ENCODE data around the gene OR2T27.
"Not testable (repeated sequence)": the region's sequence is repeated elsewhere in the genome, so short reads cannot be mapped to it uniquely, and the experiment has no call there.

The OR2T27 gene

DNA sequence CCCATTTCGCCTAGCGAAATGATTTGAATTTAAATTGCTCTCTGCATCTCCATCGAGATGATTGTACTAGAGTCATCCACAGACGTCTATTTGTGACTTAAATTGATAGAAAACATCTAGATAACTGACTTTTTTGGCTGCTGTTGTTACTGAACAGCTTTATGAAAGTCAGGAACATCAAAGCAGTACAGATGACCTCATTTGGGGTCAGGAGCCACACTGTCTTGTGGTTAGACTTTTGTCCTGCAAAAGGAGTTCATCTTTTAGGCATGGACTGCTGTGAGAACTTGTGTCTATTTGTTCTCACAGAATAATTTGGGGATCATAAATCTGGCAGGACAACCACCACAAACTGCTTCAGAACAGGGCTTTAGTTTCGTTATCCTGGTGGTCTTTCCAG lies 15.7 kb downstream of the OR2T27 start:
- DNase-seq, result not testable (repeated sequence)

DNA sequence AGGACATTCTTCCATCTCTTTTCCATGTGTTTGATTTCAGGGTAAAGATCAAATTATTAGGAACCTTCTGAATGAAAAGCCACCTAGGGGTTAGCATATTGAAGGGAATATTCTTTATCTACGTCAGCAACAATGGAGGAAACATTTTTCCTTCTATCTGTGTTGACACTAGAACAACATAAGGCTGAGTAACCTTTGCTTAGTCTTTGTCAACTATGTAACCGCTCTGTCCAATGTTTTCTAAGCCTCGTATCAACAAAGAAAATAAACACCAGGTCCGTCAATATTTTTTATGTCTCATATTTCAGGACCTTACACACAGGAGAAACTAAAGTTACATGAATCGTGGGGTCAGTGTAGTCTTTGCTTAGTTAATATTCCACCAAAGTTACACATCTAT lies 18.7 kb downstream of the OR2T27 start:
- DNase-seq, result not testable (repeated sequence)

DNA sequence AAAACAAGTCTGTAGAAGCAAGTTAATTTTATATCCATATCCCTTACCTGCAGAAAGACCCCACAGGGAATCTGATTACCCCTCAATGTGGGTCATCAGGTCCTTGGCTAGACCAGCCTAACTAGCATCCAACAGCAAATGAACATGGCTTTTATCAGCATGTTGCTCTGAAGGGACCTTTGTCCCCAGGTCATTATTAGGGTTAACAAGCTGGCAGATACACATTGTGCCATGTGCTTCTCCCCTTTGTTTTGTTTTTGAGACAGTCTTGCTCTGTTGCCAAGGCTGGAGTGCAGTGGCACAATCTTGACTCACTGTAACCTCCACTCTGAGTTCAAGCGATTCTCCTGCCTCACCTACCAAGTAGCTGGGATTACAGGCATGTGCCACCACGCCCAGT lies 20.3 kb downstream of the OR2T27 start, which contains the start of gene OR2T11:
TSS of gene OR2T11 (minus strand) at position 101 of the 400 bp plus-strand sequence. CDS start 7,963 bp downstream, outside the sequence.
- DNase-seq, result not testable (repeated sequence)

GRCh38 chr1:248631354-248632008 lies 23.8 kb downstream of the OR2T27 start:
- DNase-seq, result no peak

- no peak for DNase-seq
Measured at GRCh38 chr1:248630551-248630950, 24.8 kb downstream of the OR2T27 start.

GRCh38 chr1:248627971-248628844 lies 27.1 kb downstream of the OR2T27 start:
- DNase-seq, result no peak

GRCh38 chr1:248625971-248626370 lies 29.4 kb downstream of the OR2T27 start:
- no peak for DNase-seq

GRCh38 chr1:248625166-248625565 lies 30.2 kb downstream of the OR2T27 start:
- no peak for DNase-seq

GRCh38 chr1:248622570-248623001 lies 32.7 kb downstream of the OR2T27 start:
- no peak for DNase-seq

- DNase-seq, result no peak
Measured at GRCh38 chr1:248621770-248622169, 33.6 kb downstream of the OR2T27 start.

GRCh38 chr1:248618878-248619277 lies 36.5 kb downstream of the OR2T27 start:
- no peak for DNase-seq

DNA sequence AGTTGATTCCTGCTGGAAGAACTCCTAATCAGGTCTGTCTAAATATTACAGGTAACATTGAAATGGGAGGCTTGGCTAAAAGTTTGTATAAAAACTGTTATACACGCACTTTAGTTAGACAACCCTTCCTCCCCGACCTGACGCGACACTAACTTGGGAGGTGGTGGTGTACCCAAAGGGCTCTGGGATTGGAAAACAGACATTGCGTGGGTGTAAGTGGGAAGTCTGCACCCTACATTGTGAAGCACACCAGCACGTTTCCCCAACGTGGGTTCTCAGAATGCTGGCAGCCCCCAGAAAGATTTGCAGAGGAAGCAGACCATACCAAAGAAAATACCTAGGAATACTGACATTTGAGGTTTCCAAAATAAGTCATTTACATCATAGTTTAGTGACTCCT lies 37.2 kb downstream of the OR2T27 start:
- no peak for DNase-seq

GRCh38 chr1:248613742-248614141 lies 41.6 kb downstream of the OR2T27 start:
- DNase-seq, result no peak

DNA sequence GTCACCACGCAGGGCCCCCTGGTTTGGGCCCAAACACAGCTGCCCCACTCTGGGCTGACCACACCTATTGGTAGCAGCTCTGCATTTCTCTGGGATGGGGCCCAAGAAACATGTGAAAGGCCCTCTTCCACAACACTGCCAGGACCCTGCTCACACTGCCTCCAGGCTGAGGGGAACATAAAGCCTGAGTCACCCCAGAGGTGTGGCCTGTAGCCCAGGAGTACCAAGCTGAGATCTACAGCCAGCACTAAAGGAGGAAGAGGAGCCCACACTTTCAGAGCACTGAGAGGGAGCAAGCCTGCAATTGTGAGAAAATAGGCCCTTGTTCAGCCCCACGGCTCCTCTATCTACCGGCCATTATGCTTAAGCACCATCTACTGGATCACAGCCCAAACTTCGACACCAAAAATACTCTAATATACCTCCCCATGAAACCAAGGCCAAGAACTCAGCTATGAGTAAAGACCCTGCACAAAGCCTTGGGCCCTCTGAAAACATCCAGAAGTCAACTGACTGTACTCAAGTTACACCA lies 43.4 kb downstream of the OR2T27 start:
- DNase-seq, result no peak

- DNase-seq, result no peak
Measured at GRCh38 chr1:248610301-248610700, 45.0 kb downstream of the OR2T27 start.

Data from fibroblast of skin of abdomen (primary cell).